ENCODE measurements around the gene EFHC1. TPM values are rescaled to one million over a fixed set of nuclear protein-coding genes. Genes with fewer than 3 reads are reported as not detected.
A peak's percentile ranks its signal among the peaks of the same experiment; 100 is the strongest.

The EFHC1 gene
- total and polyA plus RNA-seq, 2 of the 13 experiments (the other 11 are each of a cell fraction or from before 2014, with no cell fraction given), result 23.4 to 29.5 TPM

DNA sequence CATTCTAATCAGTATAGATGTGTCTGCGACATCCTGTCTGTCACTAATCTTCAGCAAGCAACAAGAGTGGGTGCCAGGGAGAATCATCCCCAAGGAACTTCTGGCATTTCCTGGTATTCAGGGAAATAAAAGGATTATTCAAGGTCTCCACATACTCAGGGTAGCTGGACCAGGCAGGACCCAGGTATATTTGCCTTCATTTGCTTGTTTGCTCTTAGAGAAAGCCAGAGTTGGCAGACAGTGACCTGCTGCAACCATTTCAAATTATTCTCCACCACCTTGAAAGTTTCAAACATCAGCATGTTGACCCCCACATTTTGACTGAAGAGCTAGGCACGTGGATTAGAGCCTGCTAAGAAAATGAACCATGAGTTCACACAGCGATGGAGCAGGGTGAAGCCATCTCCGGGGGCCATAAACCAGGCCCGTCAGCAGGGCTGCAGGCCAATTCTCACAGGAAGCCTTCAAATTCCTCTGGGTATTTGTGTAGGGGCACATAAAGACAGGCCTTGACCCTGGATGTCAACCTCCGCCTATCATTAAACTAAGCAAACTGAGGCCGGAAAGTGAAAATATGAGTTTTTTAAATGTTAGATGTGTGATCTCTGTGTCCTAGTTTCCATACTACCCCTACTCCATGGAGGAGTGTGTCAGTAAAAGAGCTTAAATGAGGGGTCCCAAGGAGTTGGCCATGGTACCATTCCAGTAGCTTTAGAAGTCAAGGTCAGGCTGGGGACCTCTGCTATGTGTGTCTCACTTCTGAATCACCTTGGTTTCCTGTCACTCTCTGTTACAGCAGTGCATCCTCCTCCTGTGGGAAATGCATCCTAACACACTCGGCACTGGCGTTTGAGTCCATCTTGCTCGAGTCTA lies 123.8 kb downstream of the EFHC1 start (continued):
- no peak for TF ChIP-seq NFE2L2 (IDR thresholded peaks at IDR 0.05; ENCODE audit: low read length)
- no peak for TF ChIP-seq HIVEP1 (CRISPR knock-in tag; IDR thresholded peaks at IDR 0.05)
- peak; percentile 99 for TF ChIP-seq SSRP1 (CRISPR knock-in tag; IDR thresholded peaks at IDR 0.05)
- TF ChIP-seq, protein P1, sequence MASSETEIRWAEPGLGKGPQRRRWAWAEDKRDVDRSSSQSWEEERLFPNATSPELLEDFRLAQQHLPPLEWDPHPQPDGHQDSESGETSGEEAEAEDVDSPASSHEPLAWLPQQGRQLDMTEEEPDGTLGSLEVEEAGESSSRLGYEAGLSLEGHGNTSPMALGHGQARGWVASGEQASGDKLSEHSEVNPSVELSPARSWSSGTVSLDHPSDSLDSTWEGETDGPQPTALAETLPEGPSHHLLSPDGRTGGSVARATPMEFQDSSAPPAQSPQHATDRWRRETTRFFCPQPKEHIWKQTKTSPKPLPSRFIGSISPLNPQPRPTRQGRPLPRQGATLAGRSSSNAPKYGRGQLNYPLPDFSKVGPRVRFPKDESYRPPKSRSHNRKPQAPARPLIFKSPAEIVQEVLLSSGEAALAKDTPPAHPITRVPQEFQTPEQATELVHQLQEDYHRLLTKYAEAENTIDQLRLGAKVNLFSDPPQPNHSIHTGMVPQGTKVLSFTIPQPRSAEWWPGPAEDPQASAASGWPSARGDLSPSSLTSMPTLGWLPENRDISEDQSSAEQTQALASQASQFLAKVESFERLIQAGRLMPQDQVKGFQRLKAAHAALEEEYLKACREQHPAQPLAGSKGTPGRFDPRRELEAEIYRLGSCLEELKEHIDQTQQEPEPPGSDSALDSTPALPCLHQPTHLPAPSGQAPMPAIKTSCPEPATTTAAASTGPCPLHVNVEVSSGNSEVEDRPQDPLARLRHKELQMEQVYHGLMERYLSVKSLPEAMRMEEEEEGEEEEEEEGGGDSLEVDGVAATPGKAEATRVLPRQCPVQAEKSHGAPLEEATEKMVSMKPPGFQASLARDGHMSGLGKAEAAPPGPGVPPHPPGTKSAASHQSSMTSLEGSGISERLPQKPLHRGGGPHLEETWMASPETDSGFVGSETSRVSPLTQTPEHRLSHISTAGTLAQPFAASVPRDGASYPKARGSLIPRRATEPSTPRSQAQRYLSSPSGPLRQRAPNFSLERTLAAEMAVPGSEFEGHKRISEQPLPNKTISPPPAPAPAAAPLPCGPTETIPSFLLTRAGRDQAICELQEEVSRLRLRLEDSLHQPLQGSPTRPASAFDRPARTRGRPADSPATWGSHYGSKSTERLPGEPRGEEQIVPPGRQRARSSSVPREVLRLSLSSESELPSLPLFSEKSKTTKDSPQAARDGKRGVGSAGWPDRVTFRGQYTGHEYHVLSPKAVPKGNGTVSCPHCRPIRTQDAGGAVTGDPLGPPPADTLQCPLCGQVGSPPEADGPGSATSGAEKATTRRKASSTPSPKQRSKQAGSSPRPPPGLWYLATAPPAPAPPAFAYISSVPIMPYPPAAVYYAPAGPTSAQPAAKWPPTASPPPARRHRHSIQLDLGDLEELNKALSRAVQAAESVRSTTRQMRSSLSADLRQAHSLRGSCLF (CRISPR knock-in tag; IDR thresholded peaks at IDR 0.05; ENCODE audit: borderline replicate concordance), result no peak
- TF ChIP-seq ZMYM3 (CRISPR knock-in tag; IDR thresholded peaks at IDR 0.05), result peak; percentile 12; the same call in 1 of the 2 replicates
- TF ChIP-seq HNRNPH1 (optimal IDR thresholded peaks at IDR 0.05; ENCODE audit: low read depth, low read length), result no peak
- TF ChIP-seq AKAP8 (CRISPR knock-in tag; IDR thresholded peaks at IDR 0.05), result no peak
- peak in 1 of 2 experiments; percentile 93; a peak in 2 of 4 replicates for TF ChIP-seq EP300 (IDR thresholded peaks at IDR 0.05; ENCODE audit: low read depth in 2 of 2, low read length in 2 of 2)
- peak; percentile 65 for TF ChIP-seq EP300 (CRISPR knock-in tag; IDR thresholded peaks at IDR 0.05; ENCODE audit: borderline replicate concordance)
- TF ChIP-seq RFX5 (IDR thresholded peaks at IDR 0.05; ENCODE audit: low read depth, low read length), result no peak
- TF ChIP-seq DPF2 (CRISPR knock-in tag; IDR thresholded peaks at IDR 0.05; ENCODE audit: borderline replicate concordance, low read depth), result peak; percentile 90
- TF ChIP-seq ZNF230 (CRISPR knock-in tag; IDR thresholded peaks at IDR 0.05), result no peak
- TF ChIP-seq ZBTB7A (CRISPR knock-in tag; IDR thresholded peaks at IDR 0.05), result no peak
- TF ChIP-seq, protein P2, sequence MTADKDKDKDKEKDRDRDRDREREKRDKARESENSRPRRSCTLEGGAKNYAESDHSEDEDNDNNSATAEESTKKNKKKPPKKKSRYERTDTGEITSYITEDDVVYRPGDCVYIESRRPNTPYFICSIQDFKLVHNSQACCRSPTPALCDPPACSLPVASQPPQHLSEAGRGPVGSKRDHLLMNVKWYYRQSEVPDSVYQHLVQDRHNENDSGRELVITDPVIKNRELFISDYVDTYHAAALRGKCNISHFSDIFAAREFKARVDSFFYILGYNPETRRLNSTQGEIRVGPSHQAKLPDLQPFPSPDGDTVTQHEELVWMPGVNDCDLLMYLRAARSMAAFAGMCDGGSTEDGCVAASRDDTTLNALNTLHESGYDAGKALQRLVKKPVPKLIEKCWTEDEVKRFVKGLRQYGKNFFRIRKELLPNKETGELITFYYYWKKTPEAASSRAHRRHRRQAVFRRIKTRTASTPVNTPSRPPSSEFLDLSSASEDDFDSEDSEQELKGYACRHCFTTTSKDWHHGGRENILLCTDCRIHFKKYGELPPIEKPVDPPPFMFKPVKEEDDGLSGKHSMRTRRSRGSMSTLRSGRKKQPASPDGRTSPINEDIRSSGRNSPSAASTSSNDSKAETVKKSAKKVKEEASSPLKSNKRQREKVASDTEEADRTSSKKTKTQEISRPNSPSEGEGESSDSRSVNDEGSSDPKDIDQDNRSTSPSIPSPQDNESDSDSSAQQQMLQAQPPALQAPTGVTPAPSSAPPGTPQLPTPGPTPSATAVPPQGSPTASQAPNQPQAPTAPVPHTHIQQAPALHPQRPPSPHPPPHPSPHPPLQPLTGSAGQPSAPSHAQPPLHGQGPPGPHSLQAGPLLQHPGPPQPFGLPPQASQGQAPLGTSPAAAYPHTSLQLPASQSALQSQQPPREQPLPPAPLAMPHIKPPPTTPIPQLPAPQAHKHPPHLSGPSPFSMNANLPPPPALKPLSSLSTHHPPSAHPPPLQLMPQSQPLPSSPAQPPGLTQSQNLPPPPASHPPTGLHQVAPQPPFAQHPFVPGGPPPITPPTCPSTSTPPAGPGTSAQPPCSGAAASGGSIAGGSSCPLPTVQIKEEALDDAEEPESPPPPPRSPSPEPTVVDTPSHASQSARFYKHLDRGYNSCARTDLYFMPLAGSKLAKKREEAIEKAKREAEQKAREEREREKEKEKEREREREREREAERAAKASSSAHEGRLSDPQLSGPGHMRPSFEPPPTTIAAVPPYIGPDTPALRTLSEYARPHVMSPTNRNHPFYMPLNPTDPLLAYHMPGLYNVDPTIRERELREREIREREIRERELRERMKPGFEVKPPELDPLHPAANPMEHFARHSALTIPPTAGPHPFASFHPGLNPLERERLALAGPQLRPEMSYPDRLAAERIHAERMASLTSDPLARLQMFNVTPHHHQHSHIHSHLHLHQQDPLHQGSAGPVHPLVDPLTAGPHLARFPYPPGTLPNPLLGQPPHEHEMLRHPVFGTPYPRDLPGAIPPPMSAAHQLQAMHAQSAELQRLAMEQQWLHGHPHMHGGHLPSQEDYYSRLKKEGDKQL (CRISPR knock-in tag; IDR thresholded peaks at IDR 0.05; ENCODE audit: low read depth), result peak; percentile 83
- no peak for TF ChIP-seq EZH2 (conservative IDR thresholded peaks at IDR 0.05; ENCODE audit: low read depth, low read length)
- 0 out of 2 replicates have a peak, but pooled peaks have one; percentile 18 for TF ChIP-seq CBFB (CRISPR knock-in tag; IDR thresholded peaks at IDR 0.05)
- peak; percentile 74 for TF ChIP-seq ZNF747 (CRISPR knock-in tag; IDR thresholded peaks at IDR 0.05; ENCODE audit: borderline replicate concordance)
- 0 out of 2 replicates have a peak, but pooled peaks have one; percentile 40 for TF ChIP-seq GABPB1 (CRISPR knock-in tag; IDR thresholded peaks at IDR 0.05)
